Activated CD8-positive, alpha-beta T cell treated with anti-CD3 and anti-CD28 coated beads for 36 hours (primary cell): ENCODE results near the gene CCR4. TPM values are rescaled to one million over a fixed set of nuclear protein-coding genes. Genes with fewer than 3 reads are reported as not detected.

ENCODE experiments used
- ATAC-seq: fragments of 200-7000 bp; cut with Tn5 transposase; one replicate; pipeline ENCODE4 v1.10.0; 2021; ENCODE audit warnings: mild to moderate bottlenecking, moderate library complexity
- CTCF ChIA-PET: fragments of 350-600 bp; sonication (Branson Sonifier 250); formaldehyde crosslinking; loops from one replicate; lab custom pipeline; 2021; ENCODE audit warnings: antibody characterized with exemption; lab: Charles Lee
- POLR2A ChIA-PET: fragments of 350-600 bp; sonication (Branson Sonifier 250); formaldehyde crosslinking; loops from one replicate; lab custom pipeline; 2021; ENCODE audit warnings: antibody characterized with exemption; lab: Charles Lee
- DNase-seq: peaks from one replicate; pipeline ENCODE4 v3.0.0-alpha.2; 2020
- H3K27ac Mint-ChIP-seq: one replicate; pipeline ENCODE4 v1.8.0; 2021; ENCODE audit warnings: mild to moderate bottlenecking, mixed read lengths
- H3K27me3 Mint-ChIP-seq: one replicate; pipeline ENCODE4 v1.8.0; 2021; ENCODE audit warnings: mixed read lengths
- H3K36me3 Mint-ChIP-seq: one replicate; pipeline ENCODE4 v1.8.0; 2021; ENCODE audit warnings: low read depth, mixed read lengths
- H3K4me1 Mint-ChIP-seq: one replicate; pipeline ENCODE4 v1.8.0; 2021; ENCODE audit warnings: low read depth, mixed read lengths
- H3K4me3 Mint-ChIP-seq: one replicate; pipeline ENCODE4 v1.8.0; 2021; ENCODE audit warnings: mild to moderate bottlenecking, moderate library complexity, mixed read lengths
- H3K9me3 Mint-ChIP-seq: one replicate; pipeline ENCODE4 v1.8.0; 2021; ENCODE audit warnings: mixed read lengths
- CTCF ChIP-seq: fragments of 200-600 bp; IDR thresholded peaks from one replicate; pipeline ENCODE4 v1.8.0; 2022; ENCODE audit warnings: antibody characterized with exemption, mild to moderate bottlenecking
- intact Hi-C: fragments of 100-400 bp; cut with micrococcal nuclease; formaldehyde crosslinking; loops from one replicate; pipeline ENCODE4 v1.10.0; 2022
- total RNA-seq, 2 experiments: library from RNA; stranded (reverse); gene quantifications; one replicate each; pipeline ENCODE4 v1.2.3, GENCODE V29; 2021

Gene CCR4
- total RNA-seq, 2 experiments from 2014 or later: 17.4 to 18.8 TPM

GRCh38 chr3:32995098-32995497 is 43.7 kb downstream of the CCR4 start:
- ATAC-seq: no peak
- ChIA-PET CTCF (interaction anchor here (0.7 kb wide), 1 partner anchor 728 kb away, joined by 3 read pairs; no protein-coding TSS in a partner anchor), POLR2A (interaction anchor here (1.2 to 2.0 kb wide), 2 partner anchors 31 to 67 kb away, joined by 4 to 8 read pairs; no protein-coding TSS in a partner anchor)
- Mint-ChIP-seq H3K27me3 (no peaks in the 10 kb centered on the region), H3K9me3 (no peaks in the 10 kb centered on the region), H3K4me3 (no peak overlapping the region), H3K4me1 (peaks cover 69% of the 10 kb centered on the region), H3K27ac (peak overlapping the region; percentile 62), H3K36me3 (peaks cover 30% of the 10 kb centered on the region)
- DNase-seq: no peak
- TF ChIP-seq CTCF: no peak
- intact Hi-C loops: loop anchor here (5.0 kb wide), 2 partner anchors 43 to 67 kb away; partner anchors contain the start of gene CCR4

- no peaks in the 10 kb centered on the region for H3K27me3 Mint-ChIP-seq
- H3K27ac Mint-ChIP-seq: peak overlapping the region; percentile 77
- ATAC-seq: peak; percentile 21
- ChIA-PET CTCF (interaction anchor here (0.7 to 1.4 kb wide), 8 partner anchors 30 to 78 kb away, joined by 3 to 5 read pairs (median 3); no protein-coding TSS in a partner anchor), POLR2A (interaction anchor here (0.5 to 2.0 kb wide), 7 partner anchors 27 to 99 kb away, joined by 3 to 8 read pairs (median 3); partner anchors contain the start of gene CCR4)
- H3K4me1 Mint-ChIP-seq: peaks cover 76% of the 10 kb centered on the region
- intact Hi-C loops: loop anchor here (5.0 kb wide), 2 partner anchors 44 to 66 kb away; partner anchors contain the start of gene CCR4
- H3K9me3 Mint-ChIP-seq: no peaks in the 10 kb centered on the region
- peaks cover 38% of the 10 kb centered on the region for H3K36me3 Mint-ChIP-seq
- no peak for TF ChIP-seq CTCF
- no peak overlapping the region for H3K4me3 Mint-ChIP-seq
- no peak for DNase-seq
Measured at GRCh38 chr3:32996048-32996754, 44.8 kb downstream of the CCR4 start.

GRCh38 chr3:32996755-32997091 is 45.3 kb downstream of the CCR4 start:
- ChIA-PET CTCF (interaction anchor here (0.7 to 1.4 kb wide), 8 partner anchors 30 to 78 kb away, joined by 3 to 5 read pairs (median 3); no protein-coding TSS in a partner anchor), POLR2A (interaction anchor here (1.0 to 2.0 kb wide), 4 partner anchors 34 to 99 kb away, joined by 3 to 8 read pairs (median 4); partner anchors contain the start of gene CCR4)
- ATAC-seq (no peak), DNase-seq (no peak)
- TF ChIP-seq CTCF: no peak
- Mint-ChIP-seq H3K36me3 (peaks cover 41% of the 10 kb centered on the region), H3K9me3 (no peaks in the 10 kb centered on the region), H3K27ac (peak overlapping the region; percentile 77), H3K27me3 (no peaks in the 10 kb centered on the region), H3K4me1 (peaks cover 81% of the 10 kb centered on the region), H3K4me3 (no peak overlapping the region)
- intact Hi-C loops: loop anchor here (5.0 kb wide), 2 partner anchors 44 to 66 kb away; partner anchors contain the start of gene CCR4

- DNase-seq: no peak
- H3K27ac Mint-ChIP-seq: peak overlapping the region; percentile 85
- TF ChIP-seq CTCF: no peak
- POLR2A ChIA-PET: interaction anchor here (0.6 to 1.8 kb wide), 8 partner anchors 9 to 76 kb away, joined by 3 to 6 read pairs (median 3); no protein-coding TSS in a partner anchor
- H3K9me3 Mint-ChIP-seq: no peaks in the 10 kb centered on the region
- H3K4me3 Mint-ChIP-seq: peak overlapping the region; percentile 32
- intact Hi-C loops: loop anchor here (5.0 kb wide), 2 partner anchors 47 to 63 kb away; partner anchors contain the start of gene CCR4
- CTCF ChIA-PET: interaction anchor here (1.2 to 1.3 kb wide), 2 partner anchors 32 to 45 kb away, joined by 3 to 5 read pairs; no protein-coding TSS in a partner anchor
- peaks cover 74% of the 10 kb centered on the region for H3K4me1 Mint-ChIP-seq
- H3K27me3 Mint-ChIP-seq: no peaks in the 10 kb centered on the region
- peaks cover 49% of the 10 kb centered on the region for H3K36me3 Mint-ChIP-seq
- ATAC-seq: peak; percentile 49
Measured at GRCh38 chr3:32998631-32999451, 47.4 kb downstream of the CCR4 start.
